Right cardiac atrium (tissue), 5 donors: ENCODE measurements around the gene ITGB5. TPM values are rescaled to one million over a fixed set of nuclear protein-coding genes. Genes with fewer than 3 reads are reported as not detected.
A peak's percentile ranks its signal among the peaks of the same experiment; 100 is the strongest.

Experiments
- ATAC-seq, 2 donors: fragments of 200-7000 bp; cut with Tn5 transposase; one replicate each; pipeline versions ENCODE4 v1.8.0 to v1.9.1; 2020; ENCODE audit warnings: moderate library complexity in 2 of 2, mild to moderate bottlenecking in 1 of 2
- DNase-seq, 3 donors: peaks; one replicate each; pipeline ENCODE4 v3.0.0-alpha.2; 2020
- H3K27ac ChIP-seq: one replicate; pipeline ENCODE4 v1.5.1; 2013; ENCODE audit warnings: mild to moderate bottlenecking, low read length, control low read depth, moderate library complexity
- H3K27me3 ChIP-seq: one replicate; pipeline ENCODE4 v1.6.1; 2013; ENCODE audit not compliant: control insufficient read depth, insufficient read depth
- H3K4me1 ChIP-seq: one replicate; pipeline ENCODE4 v1.6.1; 2013; ENCODE audit warnings: low read length; ENCODE audit not compliant: control insufficient read depth, insufficient read depth
- H3K4me3 ChIP-seq: one replicate; pipeline ENCODE4 v1.5.1; 2013; ENCODE audit warnings: low read length, control low read depth
- H3K9me3 ChIP-seq: one replicate; pipeline ENCODE4 v1.6.1; 2013; ENCODE audit warnings: low read length; ENCODE audit not compliant: control insufficient read depth
- WGBS: extraction: QIAGEN DNeasy Blood & Tissue Kit; methylation state at CpG from one replicate; pipeline ENCODE4 v1.1.7; 2013; 5-methylcytosine and 5-hydroxymethylcytosine counted together
- intact Hi-C, 4 donors: fragments of 100-400 bp; cut with DNase I; formaldehyde crosslinking; loops; one replicate each; pipeline versions ENCODE4 v1.11.0 to v1.14.0; 2022 to 2023
- polyA plus RNA-seq: library from polyadenylated mRNA; stranded (reverse); fragments of 200-250 nt; gene quantifications from one replicate; pipeline ENCODE4 v1.2.3, GENCODE V29; 2013
- total RNA-seq, 4 donors: library from RNA; stranded (reverse); fragmentation: NEBNext Ultra II Directional; extraction: Animal tissue kit (Norgen Biotek cat#: 25700); gene quantifications; one replicate each; pipeline ENCODE4 v1.2.1, GENCODE V29; 2021
- donor health status: healthy with polysubstance abuse.
- donor health status: DM: no; HTN: yes; CAD: no.
- donor health status: DM: no; HTN: no; CAD: no.
- donor health status: DM: no; HTN: yes; CAD: no; lungs with severe emphysema.
- donor health status: DM: yes; HTN: yes; CAD: no.

ITGB5 gene
- total and polyA plus RNA-seq, 5 donors, result 39.0 to 170 (median 115) TPM

DNA sequence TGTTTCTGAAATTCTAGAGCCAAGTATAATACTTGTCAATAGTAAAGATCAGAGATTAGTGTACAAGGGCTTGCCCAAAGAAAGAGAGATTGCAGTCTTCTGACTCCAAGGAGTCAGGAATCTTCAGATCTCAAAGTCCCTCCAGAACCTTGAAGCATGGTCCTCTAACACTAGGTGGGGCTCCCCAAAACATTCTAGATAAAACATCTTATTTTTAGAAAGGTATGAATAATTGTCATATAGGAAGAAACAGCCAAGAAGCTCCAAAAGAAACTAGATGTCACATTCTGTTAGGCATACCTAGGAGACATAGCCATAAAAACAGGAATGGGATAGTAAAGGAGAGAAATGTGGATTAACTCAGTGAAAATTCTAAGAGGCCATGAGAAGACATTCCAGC is 36.7 kb upstream of the ITGB5 start:
- H3K4me1 ChIP-seq, result no peaks in the 10 kb centered on the region
- ATAC-seq, result no peak
- intact Hi-C loops, result loop anchor here in 2 of 4 donors (10.0 kb wide), 2 partner anchors 241 to 511 kb away; no protein-coding TSS in a partner anchor

GRCh38 chr3:124920718-124921117 is 33.6 kb upstream of the ITGB5 start:
- Histone ChIP-seq H3K4me3 (no peak overlapping the region), H3K27me3 (no peaks in the 10 kb centered on the region), H3K4me1 (no peaks in the 10 kb centered on the region), H3K27ac (no peak overlapping the region), H3K9me3 (no peaks in the 10 kb centered on the region)
- intact Hi-C loops, result loop anchor here in 2 of 4 donors (10.0 kb wide), 2 partner anchors 244 to 514 kb away; no protein-coding TSS in a partner anchor
- ATAC-seq (peak; percentile 55 to 68), DNase-seq (peak in 1 of 3 donors; percentile 66)
- 66% methylated on average over 5 of the region's 5 CpGs for WGBS

More for the DNA sequence above, 36.7 kb upstream of the ITGB5 start:
- no peak overlapping the region for H3K4me3 ChIP-seq
- H3K9me3 ChIP-seq, result no peaks in the 10 kb centered on the region
- H3K27me3 ChIP-seq, result no peaks in the 10 kb centered on the region
- no peak overlapping the region for H3K27ac ChIP-seq
- DNase-seq, result no peak

- intact Hi-C loops, result loop anchor here in 2 of 4 donors (10.0 kb wide), 2 partner anchors 245 to 515 kb away; no protein-coding TSS in a partner anchor
- no peak for ATAC-seq
- WGBS, result 30% methylated on average over 2 of the region's 2 CpGs
These were observed 32.6 kb upstream of the ITGB5 start for GRCh38 chr3:124919756-124920155.

GRCh38 chr3:124918524-124918923 is 31.4 kb upstream of the ITGB5 start:
- intact Hi-C loops, result no loop called here
- WGBS, result 99% methylated on average over 2 of the region's 2 CpGs
- ATAC-seq, result no peak
- no peaks in the 10 kb centered on the region for H3K4me1 ChIP-seq
- H3K4me3 ChIP-seq, result no peak overlapping the region
- DNase-seq, result no peak
- no peaks in the 10 kb centered on the region for H3K9me3 ChIP-seq
- H3K27me3 ChIP-seq, result no peaks in the 10 kb centered on the region
- H3K27ac ChIP-seq, result no peak overlapping the region

More at GRCh38 chr3:124919756-124920155, 32.6 kb upstream of the ITGB5 start:
- Histone ChIP-seq H3K27ac (no peak overlapping the region), H3K4me1 (no peaks in the 10 kb centered on the region), H3K4me3 (no peak overlapping the region), H3K27me3 (no peaks in the 10 kb centered on the region), H3K9me3 (no peaks in the 10 kb centered on the region)
- no peak for DNase-seq

GRCh38 chr3:124916837-124917409 is 29.8 kb upstream of the ITGB5 start:
- no peaks in the 10 kb centered on the region for H3K9me3 ChIP-seq
- H3K4me1 ChIP-seq, result no peaks in the 10 kb centered on the region
- WGBS, result 40% methylated on average over 8 of the region's 8 CpGs
- peak; percentile 66 to 75 for ATAC-seq
- no peaks in the 10 kb centered on the region for H3K27me3 ChIP-seq
- DNase-seq, result peak; percentile 19 to 73 (median 69)
- no peak overlapping the region for H3K4me3 ChIP-seq
- intact Hi-C loops, result no loop called here
- no peak overlapping the region for H3K27ac ChIP-seq

DNA sequence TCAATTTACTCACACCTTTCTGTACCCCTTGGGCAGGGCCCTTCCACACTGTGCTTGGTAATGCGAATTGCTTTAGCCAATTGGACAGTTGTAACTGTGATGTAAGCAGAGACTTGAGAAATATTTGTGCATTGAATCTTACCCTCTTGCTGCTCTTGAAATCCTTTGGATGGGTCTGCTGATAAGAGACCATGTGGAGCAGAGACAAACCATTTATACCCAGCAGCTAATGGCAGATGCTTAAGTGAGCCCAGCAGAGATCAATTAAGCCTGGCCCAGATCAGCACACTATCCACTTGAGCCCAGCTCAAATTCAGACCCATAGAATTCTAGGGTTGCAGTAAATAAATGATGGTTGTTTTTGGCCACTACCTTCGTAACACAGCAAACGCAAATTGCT is 28.1 kb upstream of the ITGB5 start:
- H3K27ac ChIP-seq, result no peak overlapping the region
- WGBS, result 97% methylated on average over 3 of the region's 3 CpGs
- H3K9me3 ChIP-seq, result no peaks in the 10 kb centered on the region
- DNase-seq (no peak), ATAC-seq (no peak)
- H3K4me3 ChIP-seq, result no peak overlapping the region
- intact Hi-C loops, result no loop called here
- H3K4me1 ChIP-seq, result no peaks in the 10 kb centered on the region
- H3K27me3 ChIP-seq, result no peaks in the 10 kb centered on the region

- Histone ChIP-seq H3K27me3 (no peaks in the 10 kb centered on the region), H3K9me3 (no peaks in the 10 kb centered on the region), H3K27ac (no peak overlapping the region), H3K4me3 (no peak overlapping the region), H3K4me1 (no peaks in the 10 kb centered on the region)
- intact Hi-C loops, result no loop called here
- no peak for DNase-seq
- ATAC-seq, result no peak
- WGBS, result 78% methylated on average over 9 of the region's 9 CpGs
These were observed 20.8 kb upstream of the ITGB5 start for GRCh38 chr3:124907957-124908356.

DNA sequence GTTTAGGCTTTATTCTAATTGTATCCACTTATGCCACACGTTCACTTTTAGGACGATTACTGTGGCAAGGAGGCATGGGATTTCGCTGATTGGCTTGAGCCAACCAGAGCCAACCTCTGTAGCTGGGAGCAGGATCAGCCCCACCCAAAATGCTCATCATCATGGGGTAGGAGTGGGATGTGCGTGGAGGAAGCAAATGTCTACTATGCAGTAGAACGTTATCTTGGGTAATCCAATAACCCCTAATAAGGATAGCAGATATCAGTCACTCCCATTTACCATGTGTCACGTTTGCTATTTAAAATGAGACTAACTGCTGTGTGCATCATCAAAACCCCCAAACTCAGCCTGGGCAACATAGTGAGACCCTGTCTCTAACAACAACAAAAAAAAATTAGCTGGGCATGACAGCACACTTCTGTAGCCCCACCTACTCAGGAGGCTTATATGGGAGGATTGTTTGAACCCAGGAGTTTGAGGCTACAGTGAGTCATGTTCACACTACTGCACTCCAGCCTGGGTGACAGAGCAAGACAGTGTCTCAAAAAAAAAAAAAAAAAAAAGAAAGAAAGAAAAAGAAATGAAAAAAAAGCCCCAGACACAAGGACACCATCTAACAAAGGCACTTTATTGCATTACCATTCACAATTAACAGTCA is 17.8 kb upstream of the ITGB5 start:
- Histone ChIP-seq H3K27ac (no peak overlapping the region), H3K9me3 (no peaks in the 10 kb centered on the region), H3K4me3 (no peak overlapping the region), H3K27me3 (no peaks in the 10 kb centered on the region), H3K4me1 (no peaks in the 10 kb centered on the region)
- intact Hi-C loops, result loop anchor here in 1 of 4 donors (5.0 kb wide), 1 partner anchor 143 kb away; no protein-coding TSS in a partner anchor
- DNase-seq, result no peak
- ATAC-seq, result no peak
- WGBS, result 79% methylated on average over 6 of the region's 6 CpGs

DNA sequence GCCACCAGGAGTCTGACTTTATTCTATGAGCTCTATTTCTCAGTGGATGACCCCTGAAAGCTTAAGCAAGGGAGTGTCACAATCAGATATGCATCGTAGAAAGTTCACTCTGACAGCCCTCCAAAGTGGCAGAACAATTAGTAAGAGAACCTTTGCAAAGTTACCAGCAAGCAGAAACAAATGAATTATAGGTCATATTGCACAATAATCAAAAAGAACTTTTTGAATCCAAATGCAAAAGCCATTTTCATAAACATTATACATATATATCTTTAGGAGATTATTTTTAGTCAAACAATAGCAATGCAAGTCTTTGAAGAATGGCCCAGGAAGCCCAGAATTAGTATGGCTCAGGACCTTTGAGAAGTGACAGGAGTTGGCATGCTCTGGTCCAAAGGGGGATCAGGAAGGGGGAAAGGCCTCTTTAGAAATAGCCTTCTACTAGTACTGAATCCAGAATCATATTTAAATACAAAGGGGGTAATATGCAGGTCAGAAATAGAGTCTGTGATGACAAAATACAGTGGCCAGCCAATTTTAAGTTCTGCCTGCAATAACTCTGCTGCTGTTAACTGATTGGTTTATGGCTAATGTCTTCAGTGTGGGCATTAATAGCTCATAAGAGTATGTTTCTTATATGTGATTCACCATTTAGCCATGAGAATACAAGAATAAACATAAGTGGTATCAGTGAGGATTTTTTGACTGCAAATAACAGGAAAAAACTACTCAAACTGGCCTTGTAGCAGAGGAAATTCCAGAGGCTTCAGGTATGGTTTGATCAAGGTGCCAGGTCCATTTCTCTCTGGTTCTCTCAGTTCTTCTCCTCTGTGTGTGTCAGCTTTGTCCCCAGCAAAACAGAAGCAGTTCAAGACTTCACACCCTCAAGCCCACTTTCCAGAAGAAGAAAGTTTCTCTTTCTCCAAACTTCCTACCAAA is 17.0 kb upstream of the ITGB5 start:
- ATAC-seq (no peak), DNase-seq (no peak)
- intact Hi-C loops, result loop anchor here in 1 of 4 donors (5.0 kb wide), 1 partner anchor 142 kb away; no protein-coding TSS in a partner anchor
- WGBS, result 74% methylated on average over 1 of the region's 1 CpG
- no peak overlapping the region for H3K27ac ChIP-seq
- H3K9me3 ChIP-seq, result no peaks in the 10 kb centered on the region
- H3K27me3 ChIP-seq, result no peaks in the 10 kb centered on the region
- H3K4me1 ChIP-seq, result no peaks in the 10 kb centered on the region
- no peak overlapping the region for H3K4me3 ChIP-seq

DNA sequence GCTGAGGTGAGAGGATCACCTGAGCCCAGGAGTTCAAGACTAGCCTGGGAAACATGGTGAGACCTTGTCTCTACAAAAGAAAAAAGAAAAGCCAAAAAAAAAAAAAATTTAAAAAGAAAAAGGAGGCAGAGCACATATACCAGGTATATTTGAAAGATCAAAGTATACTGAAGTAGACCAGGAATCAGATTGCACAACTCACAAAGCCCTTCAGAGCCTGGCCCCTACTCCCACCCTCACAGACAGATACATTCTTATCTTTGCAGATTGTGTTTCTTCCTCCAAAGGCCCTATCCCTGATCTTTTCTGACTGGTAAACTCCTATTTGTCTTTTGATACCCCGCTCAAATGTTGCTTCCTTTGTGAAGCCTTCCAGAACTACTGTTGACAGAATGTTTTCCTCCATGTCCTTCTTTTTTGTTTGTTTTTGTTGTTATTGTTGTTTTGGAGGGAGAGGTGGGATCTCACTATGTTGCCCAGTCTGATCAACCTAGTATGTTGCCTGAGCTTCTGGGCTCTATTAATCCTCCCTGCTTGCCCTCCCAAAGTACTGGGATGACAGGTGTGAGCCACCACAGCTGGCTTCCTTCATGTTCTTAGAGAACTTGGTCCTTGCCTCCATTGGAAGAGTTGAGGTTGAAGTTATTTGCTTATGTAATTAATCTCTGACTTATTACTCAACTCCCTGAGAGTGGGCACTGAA is 9.8 kb upstream of the ITGB5 start:
- intact Hi-C loops, result no loop called here
- 93% methylated on average over 1 of the region's 1 CpG for WGBS
- no peaks in the 10 kb centered on the region for H3K4me1 ChIP-seq
- DNase-seq (no peak), ATAC-seq (no peak)
- H3K4me3 ChIP-seq, result no peak overlapping the region
- H3K27me3 ChIP-seq, result no peaks in the 10 kb centered on the region
- H3K27ac ChIP-seq, result no peak overlapping the region
- no peaks in the 10 kb centered on the region for H3K9me3 ChIP-seq
